ENCODE results near the gene SELENOI. TPM values are rescaled to one million over a fixed set of nuclear protein-coding genes. Genes with fewer than 3 reads are reported as not detected.
A peak's percentile ranks its signal among the peaks of the same experiment; 100 is the strongest.

SELENOI gene
- total and polyA plus RNA-seq, 4 donors, result 3.2 to 36.6 (median 17.0) TPM

DNA sequence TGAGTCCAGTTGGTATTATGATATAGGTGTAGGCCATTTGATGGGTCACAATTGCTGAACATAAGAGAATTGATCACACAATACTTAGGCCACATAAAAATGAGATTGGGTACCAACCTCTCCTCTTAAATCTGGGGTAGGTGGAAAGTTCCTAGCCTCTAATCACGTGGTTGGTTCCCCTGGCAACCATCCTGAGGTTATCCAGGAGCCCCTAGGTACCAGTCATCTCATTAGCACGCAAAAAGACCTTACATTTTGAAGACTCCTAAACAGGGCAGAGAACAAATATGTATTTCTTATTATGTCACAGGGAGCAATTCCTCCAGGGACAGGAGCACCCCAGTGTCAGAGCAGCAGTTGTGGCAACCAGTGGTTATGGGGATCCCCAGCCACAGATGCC, 12.7 kb upstream of the SELENOI start:
- DNase-seq, result no peak
- H3K27ac ChIP-seq (ENCODE audit: low read depth in 1 of 2, low read length in 1 of 2), result no peak overlapping the region
- H3K9me3 ChIP-seq (ENCODE audit: control insufficient read depth in 4 of 4, insufficient read depth in 3 of 4, low read length in 3 of 4), result no peaks in the 10 kb centered on the region
- peaks cover 0 to 11% (median 0%) of the 10 kb centered on the region in 5 donors for H3K4me1 ChIP-seq (ENCODE audit: control insufficient read depth in 5 of 5, insufficient read depth in 5 of 5, low read length in 5 of 5)
- no peaks in the 10 kb centered on the region for H3K27me3 ChIP-seq (ENCODE audit: control insufficient read depth in 3 of 3, insufficient read depth in 3 of 3, low read length in 2 of 3)
- H3K36me3 ChIP-seq (ENCODE audit: control insufficient read depth in 4 of 4, insufficient read depth in 4 of 4, low read length in 4 of 4), result no peaks in the 10 kb centered on the region
- H3K9ac ChIP-seq (ENCODE audit: insufficient read depth in 1 of 2, low read length in 2 of 2), result no peak overlapping the region
- ATAC-seq (ENCODE audit: insufficient read depth, low FRiP score), result no peak
- TF ChIP-seq CTCF (IDR thresholded peaks at IDR 0.05; ENCODE audit: control extremely low read depth, extremely low read depth), result no peak
- H3K4me3 ChIP-seq, result no peak overlapping the region
- 62 to 85% methylated on average over 2 of the region's 2 CpGs for WGBS, 2 donors

GRCh38 chr2:26335231-26335630, 10.7 kb upstream of the SELENOI start:
- no peak for TF ChIP-seq CTCF (IDR thresholded peaks at IDR 0.05; ENCODE audit: control extremely low read depth, extremely low read depth)
- ATAC-seq (ENCODE audit: insufficient read depth, low FRiP score), result no peak
- Histone ChIP-seq H3K27ac (ENCODE audit: low read depth in 1 of 2, low read length in 1 of 2) (no peak overlapping the region), H3K9ac (ENCODE audit: insufficient read depth in 1 of 2, low read length in 2 of 2) (no peak overlapping the region), H3K36me3 (ENCODE audit: control insufficient read depth in 4 of 4, insufficient read depth in 4 of 4, low read length in 4 of 4) (no peaks in the 10 kb centered on the region), H3K27me3 (ENCODE audit: control insufficient read depth in 3 of 3, insufficient read depth in 3 of 3, low read length in 2 of 3) (no peaks in the 10 kb centered on the region), H3K4me1 (ENCODE audit: control insufficient read depth in 5 of 5, insufficient read depth in 5 of 5, low read length in 5 of 5) (peaks cover 0 to 11% (median 0%) of the 10 kb centered on the region in 5 donors), H3K4me3 (no peak overlapping the region), H3K9me3 (ENCODE audit: control insufficient read depth in 4 of 4, insufficient read depth in 3 of 4, low read length in 3 of 4) (no peaks in the 10 kb centered on the region)
- peak in 1 of 3 donors; percentile 84 for DNase-seq
- 68 to 85% methylated on average over 3 of the region's 3 CpGs for WGBS, 2 donors

DNA sequence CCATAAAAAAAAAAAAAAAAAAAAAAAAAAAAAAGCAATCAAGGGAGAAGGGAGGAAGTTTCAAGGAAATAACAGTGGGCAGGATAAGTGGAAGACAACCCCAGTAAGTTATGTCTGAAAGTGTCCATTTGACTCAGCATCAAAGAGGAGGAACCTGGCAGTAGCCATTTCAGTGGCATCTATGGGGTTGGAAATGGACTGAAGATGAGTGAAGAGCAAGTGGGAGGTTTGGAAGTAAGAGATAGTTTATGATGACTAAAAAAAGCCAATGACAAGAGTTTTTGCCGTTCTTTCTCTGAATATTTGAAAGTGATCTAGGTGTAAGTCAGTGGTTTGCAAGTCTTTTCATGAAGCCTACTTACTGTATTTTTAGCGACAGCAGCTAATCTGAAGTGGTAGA, 9.2 kb upstream of the SELENOI start:
- H3K36me3 ChIP-seq (ENCODE audit: control insufficient read depth in 4 of 4, insufficient read depth in 4 of 4, low read length in 4 of 4), result no peaks in the 10 kb centered on the region
- 86 to 95% methylated on average over 2 of the region's 2 CpGs for WGBS, 2 donors
- no peak overlapping the region for H3K4me3 ChIP-seq
- no peaks in the 10 kb centered on the region for H3K27me3 ChIP-seq (ENCODE audit: control insufficient read depth in 3 of 3, insufficient read depth in 3 of 3, low read length in 2 of 3)
- H3K4me1 ChIP-seq (ENCODE audit: control insufficient read depth in 5 of 5, insufficient read depth in 5 of 5, low read length in 5 of 5), result peaks cover 0 to 11% (median 0%) of the 10 kb centered on the region in 5 donors
- ATAC-seq (ENCODE audit: insufficient read depth, low FRiP score) (no peak), DNase-seq (no peak)
- H3K9me3 ChIP-seq (ENCODE audit: control insufficient read depth in 4 of 4, insufficient read depth in 3 of 4, low read length in 3 of 4), result no peaks in the 10 kb centered on the region
- TF ChIP-seq CTCF (IDR thresholded peaks at IDR 0.05; ENCODE audit: control extremely low read depth, extremely low read depth), result no peak
- no peak overlapping the region for H3K27ac ChIP-seq (ENCODE audit: low read depth in 1 of 2, low read length in 1 of 2)
- H3K9ac ChIP-seq (ENCODE audit: insufficient read depth in 1 of 2, low read length in 2 of 2), result no peak overlapping the region

DNA sequence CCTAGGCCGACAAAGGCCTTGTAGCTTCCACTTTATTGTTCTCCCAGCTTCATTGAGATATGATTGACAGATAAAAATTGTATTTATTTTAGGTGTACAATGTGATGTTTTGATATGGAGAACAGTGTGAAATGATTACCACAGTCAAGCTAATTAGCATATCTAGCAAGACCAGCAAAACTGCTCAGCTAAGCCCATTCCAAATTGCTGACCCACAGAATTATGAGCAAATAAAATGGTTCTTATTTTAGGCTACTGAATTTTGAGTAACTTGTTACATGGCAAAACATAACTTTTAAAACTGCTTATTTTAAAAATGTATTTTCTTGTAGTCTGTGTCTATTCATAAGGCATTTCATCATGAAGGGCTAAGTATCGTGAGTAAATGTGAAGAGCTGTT, 8.6 kb upstream of the SELENOI start:
- Histone ChIP-seq H3K4me3 (no peak overlapping the region), H3K9me3 (ENCODE audit: control insufficient read depth in 4 of 4, insufficient read depth in 3 of 4, low read length in 3 of 4) (no peaks in the 10 kb centered on the region), H3K36me3 (ENCODE audit: control insufficient read depth in 4 of 4, insufficient read depth in 4 of 4, low read length in 4 of 4) (no peaks in the 10 kb centered on the region), H3K27ac (ENCODE audit: low read depth in 1 of 2, low read length in 1 of 2) (no peak overlapping the region), H3K9ac (ENCODE audit: insufficient read depth in 1 of 2, low read length in 2 of 2) (no peak overlapping the region), H3K27me3 (ENCODE audit: control insufficient read depth in 3 of 3, insufficient read depth in 3 of 3, low read length in 2 of 3) (no peaks in the 10 kb centered on the region), H3K4me1 (ENCODE audit: control insufficient read depth in 5 of 5, insufficient read depth in 5 of 5, low read length in 5 of 5) (peaks cover 0 to 11% (median 0%) of the 10 kb centered on the region in 5 donors)
- ATAC-seq (ENCODE audit: insufficient read depth, low FRiP score) (no peak), DNase-seq (no peak)
- no peak for TF ChIP-seq CTCF (IDR thresholded peaks at IDR 0.05; ENCODE audit: control extremely low read depth, extremely low read depth)
- WGBS, 2 donors, result 90 to 92% methylated on average over 2 of the region's 2 CpGs

All from lung (tissue), 12 donors.